ENCODE results near the gene MRTFA.
"Not testable (repeated sequence)": the region's sequence is repeated elsewhere in the genome, so short reads cannot be mapped to it uniquely, and the experiment has no call there.

MRTFA gene

GRCh38 chr22:40542821-40543540, 93.5 kb downstream of the MRTFA start:
- H3K4me1 ChIP-seq (ENCODE audit: insufficient read depth, low read length): no peaks in the 10 kb centered on the region
- H3K9ac ChIP-seq (ENCODE audit: low read length): no peak overlapping the region
- H3K27ac ChIP-seq (ENCODE audit: low read depth, low read length): no peak overlapping the region
- H3K36me3 ChIP-seq (ENCODE audit: insufficient read depth, low read length): peaks cover 7% of the 10 kb centered on the region
- H3K4me3 ChIP-seq (ENCODE audit: low read depth in 1 of 2, low read length in 2 of 2): no peak overlapping the region
- no peaks in the 10 kb centered on the region for H3K27me3 ChIP-seq (ENCODE audit: control insufficient read depth in 1 of 2, insufficient read depth in 2 of 2, low read length in 2 of 2)
- no peaks in the 10 kb centered on the region for H3K9me3 ChIP-seq (ENCODE audit: low read length)

GRCh38 chr22:40541300-40541699, 95.2 kb downstream of the MRTFA start:
- H3K4me1 ChIP-seq (ENCODE audit: insufficient read depth, low read length): no peaks in the 10 kb centered on the region
- no peaks in the 10 kb centered on the region for H3K27me3 ChIP-seq (ENCODE audit: control insufficient read depth in 1 of 2, insufficient read depth in 2 of 2, low read length in 2 of 2)
- H3K4me3 ChIP-seq (ENCODE audit: low read depth in 1 of 2, low read length in 2 of 2): no peak overlapping the region
- H3K9me3 ChIP-seq (ENCODE audit: low read length): no peaks in the 10 kb centered on the region
- no peak overlapping the region for H3K9ac ChIP-seq (ENCODE audit: low read length)
- peaks cover 4% of the 10 kb centered on the region for H3K36me3 ChIP-seq (ENCODE audit: insufficient read depth, low read length)
- no peak overlapping the region for H3K27ac ChIP-seq (ENCODE audit: low read depth, low read length)

- Histone ChIP-seq H3K9me3 (ENCODE audit: low read length) (no peaks in the 10 kb centered on the region), H3K27ac (ENCODE audit: low read depth, low read length) (no peak overlapping the region), H3K4me3 (ENCODE audit: low read depth in 1 of 2, low read length in 2 of 2) (no peak overlapping the region), H3K4me1 (ENCODE audit: insufficient read depth, low read length) (no peaks in the 10 kb centered on the region), H3K27me3 (ENCODE audit: control insufficient read depth in 1 of 2, insufficient read depth in 2 of 2, low read length in 2 of 2) (no peaks in the 10 kb centered on the region), H3K9ac (ENCODE audit: low read length) (no peak overlapping the region), H3K36me3 (ENCODE audit: insufficient read depth, low read length) (no peaks in the 10 kb centered on the region)
These were observed 96.3 kb downstream of the MRTFA start for GRCh38 chr22:40540265-40540664.

- H3K36me3 ChIP-seq (ENCODE audit: insufficient read depth, low read length); H3K27me3 ChIP-seq (ENCODE audit: control insufficient read depth in 1 of 2, insufficient read depth in 2 of 2, low read length in 2 of 2); H3K27ac ChIP-seq (ENCODE audit: low read depth, low read length); H3K4me3 ChIP-seq (ENCODE audit: low read depth in 1 of 2, low read length in 2 of 2); H3K9ac ChIP-seq (ENCODE audit: low read length); H3K9me3 ChIP-seq (ENCODE audit: low read length): not testable (repeated sequence)
- H3K4me1 ChIP-seq (ENCODE audit: insufficient read depth, low read length): peaks cover 34% of the 10 kb centered on the region
These were observed 100.4 kb downstream of the MRTFA start for GRCh38 chr22:40536149-40536548.

GRCh38 chr22:40535642-40536041, 100.9 kb downstream of the MRTFA start:
- no peaks in the 10 kb centered on the region for H3K36me3 ChIP-seq (ENCODE audit: insufficient read depth, low read length)
- H3K9ac ChIP-seq (ENCODE audit: low read length): no peak overlapping the region
- no peaks in the 10 kb centered on the region for H3K27me3 ChIP-seq (ENCODE audit: control insufficient read depth in 1 of 2, insufficient read depth in 2 of 2, low read length in 2 of 2)
- H3K9me3 ChIP-seq (ENCODE audit: low read length): no peaks in the 10 kb centered on the region
- no peak overlapping the region for H3K4me3 ChIP-seq (ENCODE audit: low read depth in 1 of 2, low read length in 2 of 2)
- H3K4me1 ChIP-seq (ENCODE audit: insufficient read depth, low read length): peaks cover 34% of the 10 kb centered on the region
- H3K27ac ChIP-seq (ENCODE audit: low read depth, low read length): no peak overlapping the region

- no peaks in the 10 kb centered on the region for H3K9me3 ChIP-seq (ENCODE audit: low read length)
- H3K9ac ChIP-seq (ENCODE audit: low read length): no peak overlapping the region
- peaks cover 34% of the 10 kb centered on the region for H3K4me1 ChIP-seq (ENCODE audit: insufficient read depth, low read length)
These were observed 101.4 kb downstream of the MRTFA start for GRCh38 chr22:40535189-40535512.

GRCh38 chr22:40534379-40535188, 101.9 kb downstream of the MRTFA start:
- no peak overlapping the region for H3K27ac ChIP-seq (ENCODE audit: low read depth, low read length)
- H3K27me3 ChIP-seq (ENCODE audit: control insufficient read depth in 1 of 2, insufficient read depth in 2 of 2, low read length in 2 of 2): no peaks in the 10 kb centered on the region
- H3K4me1 ChIP-seq (ENCODE audit: insufficient read depth, low read length): peaks cover 34% of the 10 kb centered on the region
- H3K9ac ChIP-seq (ENCODE audit: low read length): no peak overlapping the region
- no peaks in the 10 kb centered on the region for H3K36me3 ChIP-seq (ENCODE audit: insufficient read depth, low read length)
- H3K4me3 ChIP-seq (ENCODE audit: low read depth in 1 of 2, low read length in 2 of 2): no peak overlapping the region
- no peaks in the 10 kb centered on the region for H3K9me3 ChIP-seq (ENCODE audit: low read length)

More at GRCh38 chr22:40535189-40535512, 101.4 kb downstream of the MRTFA start:
- Histone ChIP-seq H3K36me3 (ENCODE audit: insufficient read depth, low read length) (no peaks in the 10 kb centered on the region), H3K4me3 (ENCODE audit: low read depth in 1 of 2, low read length in 2 of 2) (no peak overlapping the region), H3K27me3 (ENCODE audit: control insufficient read depth in 1 of 2, insufficient read depth in 2 of 2, low read length in 2 of 2) (no peaks in the 10 kb centered on the region), H3K27ac (ENCODE audit: low read depth, low read length) (no peak overlapping the region)

- H3K27ac ChIP-seq (ENCODE audit: low read depth, low read length): no peak overlapping the region
- H3K4me1 ChIP-seq (ENCODE audit: insufficient read depth, low read length): peaks cover 34% of the 10 kb centered on the region
- no peak overlapping the region for H3K4me3 ChIP-seq (ENCODE audit: low read depth in 1 of 2, low read length in 2 of 2)
These were observed 102.7 kb downstream of the MRTFA start for GRCh38 chr22:40533712-40534378.

GRCh38 chr22:40531951-40532900, 104.3 kb downstream of the MRTFA start:
- no peak overlapping the region for H3K9ac ChIP-seq (ENCODE audit: low read length)

More at GRCh38 chr22:40533712-40534378, 102.7 kb downstream of the MRTFA start:
- Histone ChIP-seq H3K9me3 (ENCODE audit: low read length) (no peaks in the 10 kb centered on the region), H3K36me3 (ENCODE audit: insufficient read depth, low read length) (no peaks in the 10 kb centered on the region), H3K9ac (ENCODE audit: low read length) (no peak overlapping the region), H3K27me3 (ENCODE audit: control insufficient read depth in 1 of 2, insufficient read depth in 2 of 2, low read length in 2 of 2) (no peaks in the 10 kb centered on the region)

GRCh38 chr22:40530391-40530790, 106.1 kb downstream of the MRTFA start:
- peaks cover 34% of the 10 kb centered on the region for H3K4me1 ChIP-seq (ENCODE audit: insufficient read depth, low read length)
- H3K27me3 ChIP-seq (ENCODE audit: control insufficient read depth in 1 of 2, insufficient read depth in 2 of 2, low read length in 2 of 2); H3K36me3 ChIP-seq (ENCODE audit: insufficient read depth, low read length); H3K9ac ChIP-seq (ENCODE audit: low read length); H3K4me3 ChIP-seq (ENCODE audit: low read depth in 1 of 2, low read length in 2 of 2); H3K27ac ChIP-seq (ENCODE audit: low read depth, low read length); H3K9me3 ChIP-seq (ENCODE audit: low read length): not testable (repeated sequence)

More at GRCh38 chr22:40531951-40532900, 104.3 kb downstream of the MRTFA start:
- H3K27ac ChIP-seq (ENCODE audit: low read depth, low read length): no peak overlapping the region
- no peaks in the 10 kb centered on the region for H3K36me3 ChIP-seq (ENCODE audit: insufficient read depth, low read length)
- no peaks in the 10 kb centered on the region for H3K9me3 ChIP-seq (ENCODE audit: low read length)
- H3K4me1 ChIP-seq (ENCODE audit: insufficient read depth, low read length): peaks cover 34% of the 10 kb centered on the region
- no peaks in the 10 kb centered on the region for H3K27me3 ChIP-seq (ENCODE audit: control insufficient read depth in 1 of 2, insufficient read depth in 2 of 2, low read length in 2 of 2)
- no peak overlapping the region for H3K4me3 ChIP-seq (ENCODE audit: low read depth in 1 of 2, low read length in 2 of 2)

GRCh38 chr22:40529821-40530220, 106.7 kb downstream of the MRTFA start:
- no peak overlapping the region for H3K9ac ChIP-seq (ENCODE audit: low read length)

More at GRCh38 chr22:40529821-40530220, 106.7 kb downstream of the MRTFA start:
- peaks cover 31% of the 10 kb centered on the region for H3K4me1 ChIP-seq (ENCODE audit: insufficient read depth, low read length)
- no peaks in the 10 kb centered on the region for H3K27me3 ChIP-seq (ENCODE audit: control insufficient read depth in 1 of 2, insufficient read depth in 2 of 2, low read length in 2 of 2)
- H3K9me3 ChIP-seq (ENCODE audit: low read length): no peaks in the 10 kb centered on the region
- H3K36me3 ChIP-seq (ENCODE audit: insufficient read depth, low read length): no peaks in the 10 kb centered on the region
- no peak overlapping the region for H3K4me3 ChIP-seq (ENCODE audit: low read depth in 1 of 2, low read length in 2 of 2)
- no peak overlapping the region for H3K27ac ChIP-seq (ENCODE audit: low read depth, low read length)

All from muscle layer of colon (tissue), 2 donors.